ENCODE data around the gene NANOS2.
A peak's percentile ranks its signal among the peaks of the same experiment; 100 is the strongest.
"Not testable (repeated sequence)": the region's sequence is repeated elsewhere in the genome, so short reads cannot be mapped to it uniquely, and the experiment has no call there.

Gene NANOS2

DNA sequence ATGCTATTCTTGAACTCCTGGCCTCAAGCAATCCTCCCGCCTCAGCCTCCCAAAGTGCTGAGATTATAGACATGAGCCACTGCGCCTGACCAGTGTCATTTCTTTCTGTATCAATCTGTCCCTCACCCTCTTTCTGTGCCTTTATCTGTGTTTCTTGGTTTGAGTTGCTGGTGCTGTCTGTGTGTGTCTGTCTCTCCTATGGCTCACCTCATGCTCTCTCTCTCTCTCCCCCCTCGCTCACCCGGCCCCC is 38.5 kb downstream of the NANOS2 start:
- Histone ChIP-seq H3K9me3 (ENCODE audit: control extremely low read depth in 1 of 5, control insufficient read depth in 4 of 5, insufficient read depth in 2 of 5, low read depth in 1 of 5, low read length in 4 of 5) (no peaks in the 10 kb centered on the region), H3K36me3 (ENCODE audit: control insufficient read depth in 4 of 4, insufficient read depth in 4 of 4, low read length in 3 of 4) (no peaks in the 10 kb centered on the region), H3K27ac (ENCODE audit: insufficient read depth in 1 of 2, low read depth in 1 of 2, low read length in 2 of 2, poor library complexity in 1 of 2, severe bottlenecking in 2 of 2) (no peak overlapping the region), H3K4me3 (ENCODE audit: control insufficient read depth in 1 of 7, extremely low read depth in 1 of 7, insufficient read depth in 4 of 7, low read depth in 2 of 7, low read length in 6 of 7) (peak overlapping the region in 5 of 7 experiments; percentile 30 to 70 (median 60)), H3K4me1 (ENCODE audit: control extremely low read depth in 1 of 4, control insufficient read depth in 4 of 4, insufficient read depth in 4 of 4, low read length in 3 of 4) (peaks cover 4 to 50% (median 46%) of the 10 kb centered on the region in 4 experiments), H3K27me3 (replicated peaks in 2 of 5; ENCODE audit: control insufficient read depth in 4 of 5, insufficient read depth in 5 of 5, low read length in 4 of 5) (no peaks in the 10 kb centered on the region)
- no peak for DNase-seq
- ChIA-PET CTCF (interaction anchor here (1.9 kb wide), 1 partner anchor 11 kb away, joined by 4 read pairs; the partner anchor contains the start of gene FOXA3), POLR2A (no interaction called here)
- WGBS (ENCODE audit: insufficient coverage) = 33% methylated on average over 3 of the region's 4 CpGs

GRCh38 chr19:45874620-45874966 is 40.0 kb downstream of the NANOS2 start:
- ChIA-PET CTCF (interaction anchor here (1.1 to 1.3 kb wide), 2 partner anchors 8 to 11 kb away, joined by 3 to 4 read pairs; no protein-coding TSS in a partner anchor), POLR2A (no interaction called here)
- no peak overlapping the region for H3K27ac ChIP-seq (ENCODE audit: insufficient read depth in 1 of 2, low read depth in 1 of 2, low read length in 2 of 2, poor library complexity in 1 of 2, severe bottlenecking in 2 of 2)
- peaks cover 4 to 46% (median 44%) of the 10 kb centered on the region in 4 experiments for H3K4me1 ChIP-seq (ENCODE audit: control extremely low read depth in 1 of 4, control insufficient read depth in 4 of 4, insufficient read depth in 4 of 4, low read length in 3 of 4)
- DNase-seq = no peak
- no peaks in the 10 kb centered on the region for H3K36me3 ChIP-seq (ENCODE audit: control insufficient read depth in 4 of 4, insufficient read depth in 4 of 4, low read length in 3 of 4)
- H3K4me3 ChIP-seq (ENCODE audit: control insufficient read depth in 1 of 7, extremely low read depth in 1 of 7, insufficient read depth in 4 of 7, low read depth in 2 of 7, low read length in 6 of 7) = no peak overlapping the region
- H3K27me3 ChIP-seq (replicated peaks in 2 of 5; ENCODE audit: control insufficient read depth in 4 of 5, insufficient read depth in 5 of 5, low read length in 4 of 5) = no peaks in the 10 kb centered on the region
- H3K9me3 ChIP-seq (ENCODE audit: control extremely low read depth in 1 of 5, control insufficient read depth in 4 of 5, insufficient read depth in 2 of 5, low read depth in 1 of 5, low read length in 4 of 5) = no peaks in the 10 kb centered on the region
- 100% methylated on average over 5 of the region's 7 CpGs for WGBS (ENCODE audit: insufficient coverage)

DNA sequence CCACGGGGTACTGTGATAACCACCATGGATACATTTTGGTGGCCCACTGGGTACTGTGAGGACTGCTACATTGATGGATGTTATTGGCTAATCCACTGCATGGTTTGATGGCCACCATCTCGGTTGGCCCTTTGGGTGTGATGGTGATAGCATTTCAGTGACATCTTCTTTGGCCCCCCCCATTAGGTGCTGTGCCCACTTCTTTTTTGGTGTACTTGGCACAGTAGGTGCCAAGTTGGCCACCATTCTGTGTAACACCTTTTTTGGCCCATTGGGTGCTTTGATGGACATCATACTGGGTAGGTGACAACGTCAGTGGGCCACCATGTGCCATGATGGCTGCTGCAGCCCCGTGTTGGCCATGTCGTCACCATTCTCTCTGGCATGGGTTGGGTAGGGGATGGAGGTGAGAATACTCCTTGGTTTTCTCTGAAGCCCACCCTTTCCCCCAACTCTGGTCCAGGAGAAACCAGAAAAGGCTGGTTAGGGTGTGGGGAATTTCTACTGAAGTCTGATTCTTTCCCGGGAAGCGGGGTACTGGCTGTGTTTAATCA is 41.3 kb downstream of the NANOS2 start:
- no peak overlapping the region for H3K4me3 ChIP-seq (ENCODE audit: control insufficient read depth in 1 of 7, extremely low read depth in 1 of 7, insufficient read depth in 4 of 7, low read depth in 2 of 7, low read length in 6 of 7)
- DNase-seq = no peak
- H3K9me3 ChIP-seq (ENCODE audit: control extremely low read depth in 1 of 5, control insufficient read depth in 4 of 5, insufficient read depth in 2 of 5, low read depth in 1 of 5, low read length in 4 of 5) = no peaks in the 10 kb centered on the region
- peaks cover 4 to 33% (median 33%) of the 10 kb centered on the region in 4 experiments for H3K4me1 ChIP-seq (ENCODE audit: control extremely low read depth in 1 of 4, control insufficient read depth in 4 of 4, insufficient read depth in 4 of 4, low read length in 3 of 4)
- WGBS (ENCODE audit: insufficient coverage) = 100% methylated on average over 3 of the region's 7 CpGs
- ChIA-PET CTCF (interaction anchor here (1.1 kb wide), 1 partner anchor 10 kb away, joined by 3 read pairs; no protein-coding TSS in a partner anchor), POLR2A (no interaction called here)
- no peaks in the 10 kb centered on the region for H3K27me3 ChIP-seq (replicated peaks in 2 of 5; ENCODE audit: control insufficient read depth in 4 of 5, insufficient read depth in 5 of 5, low read length in 4 of 5)
- no peaks in the 10 kb centered on the region for H3K36me3 ChIP-seq (ENCODE audit: control insufficient read depth in 4 of 4, insufficient read depth in 4 of 4, low read length in 3 of 4)
- H3K27ac ChIP-seq (ENCODE audit: insufficient read depth in 1 of 2, low read depth in 1 of 2, low read length in 2 of 2, poor library complexity in 1 of 2, severe bottlenecking in 2 of 2) = no peak overlapping the region

DNA sequence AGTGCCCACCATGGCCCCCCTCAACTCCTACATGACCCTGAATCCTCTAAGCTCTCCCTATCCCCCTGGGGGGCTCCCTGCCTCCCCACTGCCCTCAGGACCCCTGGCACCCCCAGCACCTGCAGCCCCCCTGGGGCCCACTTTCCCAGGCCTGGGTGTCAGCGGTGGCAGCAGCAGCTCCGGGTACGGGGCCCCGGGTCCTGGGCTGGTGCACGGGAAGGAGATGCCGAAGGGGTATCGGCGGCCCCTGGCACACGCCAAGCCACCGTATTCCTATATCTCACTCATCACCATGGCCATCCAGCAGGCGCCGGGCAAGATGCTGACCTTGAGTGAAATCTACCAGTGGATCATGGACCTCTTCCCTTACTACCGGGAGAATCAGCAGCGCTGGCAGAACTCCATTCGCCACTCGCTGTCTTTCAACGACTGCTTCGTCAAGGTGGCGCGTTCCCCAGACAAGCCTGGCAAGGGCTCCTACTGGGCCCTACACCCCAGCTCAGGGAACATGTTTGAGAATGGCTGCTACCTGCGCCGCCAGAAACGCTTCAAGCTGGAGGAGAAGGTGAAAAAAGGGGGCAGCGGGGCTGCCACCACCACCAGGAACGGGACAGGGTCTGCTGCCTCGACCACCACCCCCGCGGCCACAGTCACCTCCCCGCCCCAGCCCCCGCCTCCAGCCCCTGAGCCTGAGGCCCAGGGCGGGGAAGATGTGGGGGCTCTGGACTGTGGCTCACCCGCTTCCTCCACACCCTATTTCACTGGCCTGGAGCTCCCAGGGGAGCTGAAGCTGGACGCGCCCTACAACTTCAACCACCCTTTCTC is 42.3 kb downstream of the NANOS2 start:
- H3K27ac ChIP-seq (ENCODE audit: insufficient read depth in 1 of 2, low read depth in 1 of 2, low read length in 2 of 2, poor library complexity in 1 of 2, severe bottlenecking in 2 of 2) = no peak overlapping the region
- ChIA-PET CTCF (interaction anchor here (9.8 kb wide), 1 partner anchor 11 kb away, joined by 132 read pairs; the partner anchor contains the start of gene IRF2BP1), POLR2A (no interaction called here)
- no peak for DNase-seq
- no peaks in the 10 kb centered on the region for H3K27me3 ChIP-seq (replicated peaks in 2 of 5; ENCODE audit: control insufficient read depth in 4 of 5, insufficient read depth in 5 of 5, low read length in 4 of 5)
- H3K36me3 ChIP-seq (ENCODE audit: control insufficient read depth in 4 of 4, insufficient read depth in 4 of 4, low read length in 3 of 4) = no peaks in the 10 kb centered on the region
- no peaks in the 10 kb centered on the region for H3K9me3 ChIP-seq (ENCODE audit: control extremely low read depth in 1 of 5, control insufficient read depth in 4 of 5, insufficient read depth in 2 of 5, low read depth in 1 of 5, low read length in 4 of 5)
- H3K4me1 ChIP-seq (ENCODE audit: control extremely low read depth in 1 of 4, control insufficient read depth in 4 of 4, insufficient read depth in 4 of 4, low read length in 3 of 4) = peaks cover 4 to 23% (median 23%) of the 10 kb centered on the region in 4 experiments
- 96% methylated on average over 22 of the region's 34 CpGs for WGBS (ENCODE audit: insufficient coverage)
- no peak overlapping the region for H3K4me3 ChIP-seq (ENCODE audit: control insufficient read depth in 1 of 7, extremely low read depth in 1 of 7, insufficient read depth in 4 of 7, low read depth in 2 of 7, low read length in 6 of 7)

- no peak for DNase-seq
- Histone ChIP-seq H3K27me3 (replicated peaks in 2 of 5; ENCODE audit: control insufficient read depth in 4 of 5, insufficient read depth in 5 of 5, low read length in 4 of 5) (no peaks in the 10 kb centered on the region), H3K27ac (ENCODE audit: insufficient read depth in 1 of 2, low read depth in 1 of 2, low read length in 2 of 2, poor library complexity in 1 of 2, severe bottlenecking in 2 of 2) (no peak overlapping the region), H3K4me1 (ENCODE audit: control extremely low read depth in 1 of 4, control insufficient read depth in 4 of 4, insufficient read depth in 4 of 4, low read length in 3 of 4) (peaks cover 4 to 8% (median 8%) of the 10 kb centered on the region in 4 experiments), H3K4me3 (ENCODE audit: control insufficient read depth in 1 of 7, extremely low read depth in 1 of 7, insufficient read depth in 4 of 7, low read depth in 2 of 7, low read length in 6 of 7) (no peak overlapping the region), H3K36me3 (ENCODE audit: control insufficient read depth in 4 of 4, insufficient read depth in 4 of 4, low read length in 3 of 4) (no peaks in the 10 kb centered on the region), H3K9me3 (ENCODE audit: control extremely low read depth in 1 of 5, control insufficient read depth in 4 of 5, insufficient read depth in 2 of 5, low read depth in 1 of 5, low read length in 4 of 5) (no peaks in the 10 kb centered on the region)
- ChIA-PET CTCF (interaction anchor here (9.8 kb wide), 1 partner anchor 13 kb away, joined by 132 read pairs; the partner anchor contains the start of gene IRF2BP1), POLR2A (no interaction called here)
- 100% methylated on average over 4 of the region's 5 CpGs for WGBS (ENCODE audit: insufficient coverage)
Measured at GRCh38 chr19:45870798-45871197, 43.8 kb downstream of the NANOS2 start.

DNA sequence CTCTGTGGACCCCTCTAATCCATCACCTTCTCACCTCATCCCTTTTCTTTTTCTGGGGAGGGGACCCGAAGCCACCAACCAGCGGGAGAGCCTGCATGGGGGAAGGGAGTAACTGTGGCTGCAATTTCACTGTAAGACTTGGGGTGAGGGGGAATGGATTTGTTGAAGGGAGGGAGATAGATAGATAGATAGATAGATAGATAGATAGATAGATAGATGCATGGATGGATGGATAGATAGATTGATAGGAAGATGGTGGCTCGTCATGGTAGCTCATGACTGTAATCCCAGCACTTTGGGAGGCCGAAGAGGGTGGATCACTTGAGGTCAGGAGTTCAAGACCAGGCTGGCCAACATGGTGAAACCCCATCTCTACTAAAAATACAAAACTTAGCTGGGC is 47.3 kb downstream of the NANOS2 start:
- H3K4me1 ChIP-seq (ENCODE audit: control extremely low read depth in 1 of 4, control insufficient read depth in 4 of 4, insufficient read depth in 4 of 4, low read length in 3 of 4) = peaks cover 0 to 19% (median 12%) of the 10 kb centered on the region in 4 experiments
- H3K9me3 ChIP-seq (ENCODE audit: control extremely low read depth in 1 of 5, control insufficient read depth in 4 of 5, insufficient read depth in 2 of 5, low read depth in 1 of 5, low read length in 4 of 5); H3K36me3 ChIP-seq (ENCODE audit: control insufficient read depth in 4 of 4, insufficient read depth in 4 of 4, low read length in 3 of 4); POLR2A ChIA-PET; DNase-seq; H3K4me3 ChIP-seq (ENCODE audit: control insufficient read depth in 1 of 7, extremely low read depth in 1 of 7, insufficient read depth in 4 of 7, low read depth in 2 of 7, low read length in 6 of 7); H3K27me3 ChIP-seq (replicated peaks in 2 of 5; ENCODE audit: control insufficient read depth in 4 of 5, insufficient read depth in 5 of 5, low read length in 4 of 5); H3K27ac ChIP-seq (ENCODE audit: insufficient read depth in 1 of 2, low read depth in 1 of 2, low read length in 2 of 2, poor library complexity in 1 of 2, severe bottlenecking in 2 of 2): not testable (repeated sequence)
- CTCF ChIA-PET = interaction anchor here (9.8 kb wide), 1 partner anchor 16 kb away, joined by 132 read pairs; the partner anchor contains the start of gene IRF2BP1
- no CpG with 5 or more reads among the region's 4 CpGs for WGBS (ENCODE audit: insufficient coverage)

All from common myeloid progenitor, CD34-positive (primary cell).